Fibroblast of the aortic adventitia (primary cell): ENCODE data around the gene WIZ. TPM values are rescaled to one million over a fixed set of nuclear protein-coding genes. Genes with fewer than 3 reads are reported as not detected.

Experiments
- DNase-seq: peaks from one replicate; pipeline ENCODE4 v3.0.0-alpha.2; 2010; ENCODE audit warnings: low read depth
- H3K4me3 ChIP-seq: 2 replicates; pipeline ENCODE4 v1.5.1; 2011; ENCODE audit warnings: low read depth, mild to moderate bottlenecking, control low read depth, low read length, moderate library complexity
- total RNA-seq: library from RNA; depleted of rRNA; stranded (reverse); fragments of >200 nt; gene quantifications from 2 replicates; pipeline ENCODE4 v1.2.3, GENCODE V29; 2012; ENCODE audit warnings: low replicate concordance
- TF ChIP-seq, protein P1 (sequence below): IDR thresholded peaks from 2 replicates; pipeline ENCODE4 v1.5.1; 2011; ENCODE audit warnings: mild to moderate bottlenecking, low read length, control low read depth, inconsistent platforms; ENCODE audit not compliant: insufficient read depth

Gene WIZ
- total RNA-seq, 1 donor: 13.4 TPM

DNA sequence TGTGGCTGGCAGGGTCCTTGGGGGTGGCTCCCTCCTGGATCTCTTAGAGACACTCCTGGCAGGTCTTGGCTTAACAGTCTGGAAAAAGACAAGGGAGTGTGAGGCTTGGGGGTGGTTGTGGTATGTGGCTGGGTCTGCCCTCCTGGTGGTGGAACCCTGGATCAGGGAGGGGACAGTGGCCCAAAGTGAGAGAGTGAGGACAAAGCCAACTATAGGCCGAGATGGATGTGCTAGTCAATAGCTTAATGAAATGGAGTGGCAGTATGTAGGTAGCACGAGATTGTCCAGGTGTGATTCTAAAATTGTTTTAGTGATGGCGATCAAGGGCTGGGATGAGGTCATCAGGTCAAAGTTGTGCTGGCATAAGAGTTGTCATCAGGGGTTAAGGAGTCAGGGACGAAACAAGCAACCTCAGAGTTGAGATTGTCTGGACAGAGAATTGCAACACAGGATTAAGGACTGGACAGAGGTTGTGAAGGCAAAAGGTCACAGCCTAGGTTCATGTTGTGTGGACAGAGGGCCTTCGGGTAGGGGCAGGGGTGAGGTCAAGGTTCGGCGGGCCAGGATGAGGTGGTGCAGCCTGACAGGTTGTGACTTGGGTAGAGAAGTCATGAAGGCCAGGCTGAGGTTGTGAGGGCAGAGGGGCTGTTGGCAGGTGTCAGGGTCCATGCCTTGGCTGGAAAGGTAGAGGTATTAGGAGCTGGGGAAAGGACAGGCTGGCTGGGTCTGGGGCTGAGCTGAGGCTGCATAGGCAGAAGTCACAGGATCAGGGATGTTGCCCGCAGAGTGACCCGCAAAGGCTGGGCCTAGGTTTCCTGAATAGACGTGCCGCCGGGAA is 19.1 kb upstream of the WIZ start:
- TF ChIP-seq, protein P1, sequence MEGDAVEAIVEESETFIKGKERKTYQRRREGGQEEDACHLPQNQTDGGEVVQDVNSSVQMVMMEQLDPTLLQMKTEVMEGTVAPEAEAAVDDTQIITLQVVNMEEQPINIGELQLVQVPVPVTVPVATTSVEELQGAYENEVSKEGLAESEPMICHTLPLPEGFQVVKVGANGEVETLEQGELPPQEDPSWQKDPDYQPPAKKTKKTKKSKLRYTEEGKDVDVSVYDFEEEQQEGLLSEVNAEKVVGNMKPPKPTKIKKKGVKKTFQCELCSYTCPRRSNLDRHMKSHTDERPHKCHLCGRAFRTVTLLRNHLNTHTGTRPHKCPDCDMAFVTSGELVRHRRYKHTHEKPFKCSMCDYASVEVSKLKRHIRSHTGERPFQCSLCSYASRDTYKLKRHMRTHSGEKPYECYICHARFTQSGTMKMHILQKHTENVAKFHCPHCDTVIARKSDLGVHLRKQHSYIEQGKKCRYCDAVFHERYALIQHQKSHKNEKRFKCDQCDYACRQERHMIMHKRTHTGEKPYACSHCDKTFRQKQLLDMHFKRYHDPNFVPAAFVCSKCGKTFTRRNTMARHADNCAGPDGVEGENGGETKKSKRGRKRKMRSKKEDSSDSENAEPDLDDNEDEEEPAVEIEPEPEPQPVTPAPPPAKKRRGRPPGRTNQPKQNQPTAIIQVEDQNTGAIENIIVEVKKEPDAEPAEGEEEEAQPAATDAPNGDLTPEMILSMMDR: no peak
- no peak overlapping the region for H3K4me3 ChIP-seq
- DNase-seq: no peak

DNA sequence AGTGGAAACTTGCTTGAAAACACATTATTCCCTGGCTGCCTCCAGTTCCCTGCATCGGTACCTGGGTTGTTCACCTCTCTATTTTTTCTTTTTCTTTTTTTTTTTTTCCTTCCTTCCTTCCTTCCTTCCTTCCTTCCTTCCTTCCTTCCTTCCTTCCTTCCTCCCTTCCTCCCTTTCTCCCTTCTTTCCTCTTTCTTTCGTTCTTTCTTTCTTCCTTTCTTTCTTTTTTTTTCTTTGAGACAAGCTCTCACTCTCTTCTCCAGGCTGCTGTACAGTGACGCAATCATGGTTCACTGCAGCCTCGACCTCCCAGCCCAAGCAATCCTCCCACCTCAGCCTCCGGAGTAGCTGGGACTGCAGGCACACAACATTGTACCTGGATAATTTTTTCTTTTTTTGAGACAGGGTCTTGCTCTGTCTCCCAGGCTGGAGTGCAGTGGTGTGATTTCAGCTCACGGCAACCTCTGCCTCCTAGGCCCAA is 18.0 kb upstream of the WIZ start:
- no peak overlapping the region for H3K4me3 ChIP-seq
- TF ChIP-seq, protein P1: no peak
- no peak for DNase-seq

DNA sequence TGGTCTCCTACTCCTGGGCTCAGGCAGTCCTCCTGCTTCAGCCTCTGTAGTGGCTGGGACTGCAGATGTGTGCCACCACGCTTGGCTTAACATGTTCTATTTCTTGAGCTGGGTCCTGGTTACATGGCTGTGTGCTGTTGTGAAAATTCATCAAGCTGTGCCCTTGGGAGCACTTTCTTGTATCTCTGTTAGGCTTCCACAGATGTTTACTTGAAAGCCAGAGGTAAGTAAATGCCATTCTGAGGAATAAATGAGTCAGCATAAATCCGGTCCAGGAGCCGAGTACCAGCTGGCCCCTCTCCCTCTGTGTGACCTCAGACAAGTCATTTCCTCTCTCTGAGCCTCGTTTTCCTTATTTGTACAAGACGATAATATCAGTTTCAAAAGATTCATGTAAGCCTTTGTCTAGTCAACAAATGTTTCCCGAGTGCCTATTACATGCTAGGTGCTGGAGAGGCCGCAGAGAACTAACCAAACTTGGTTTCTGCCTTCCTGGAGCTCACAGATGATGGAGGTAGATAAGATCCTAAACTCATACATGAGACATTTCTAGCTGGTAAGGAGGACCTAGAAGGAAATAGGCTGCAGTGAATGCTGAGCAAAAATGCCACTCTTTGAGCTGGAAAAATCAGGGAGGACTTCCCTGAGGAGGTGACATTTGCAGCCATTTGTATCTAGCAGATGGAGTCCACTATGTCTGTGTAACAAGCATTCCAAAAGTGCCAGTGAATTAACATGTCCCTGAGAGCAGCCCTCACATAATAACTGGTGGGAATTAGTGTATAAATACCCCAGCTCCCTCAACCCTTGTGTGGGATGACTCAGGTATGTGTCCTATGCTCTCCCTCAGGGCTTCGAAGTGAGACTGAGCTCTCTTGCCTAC is 17.3 kb upstream of the WIZ start:
- TF ChIP-seq, protein P1: no peak
- DNase-seq: peak; percentile 72
- no peak overlapping the region for H3K4me3 ChIP-seq

DNA sequence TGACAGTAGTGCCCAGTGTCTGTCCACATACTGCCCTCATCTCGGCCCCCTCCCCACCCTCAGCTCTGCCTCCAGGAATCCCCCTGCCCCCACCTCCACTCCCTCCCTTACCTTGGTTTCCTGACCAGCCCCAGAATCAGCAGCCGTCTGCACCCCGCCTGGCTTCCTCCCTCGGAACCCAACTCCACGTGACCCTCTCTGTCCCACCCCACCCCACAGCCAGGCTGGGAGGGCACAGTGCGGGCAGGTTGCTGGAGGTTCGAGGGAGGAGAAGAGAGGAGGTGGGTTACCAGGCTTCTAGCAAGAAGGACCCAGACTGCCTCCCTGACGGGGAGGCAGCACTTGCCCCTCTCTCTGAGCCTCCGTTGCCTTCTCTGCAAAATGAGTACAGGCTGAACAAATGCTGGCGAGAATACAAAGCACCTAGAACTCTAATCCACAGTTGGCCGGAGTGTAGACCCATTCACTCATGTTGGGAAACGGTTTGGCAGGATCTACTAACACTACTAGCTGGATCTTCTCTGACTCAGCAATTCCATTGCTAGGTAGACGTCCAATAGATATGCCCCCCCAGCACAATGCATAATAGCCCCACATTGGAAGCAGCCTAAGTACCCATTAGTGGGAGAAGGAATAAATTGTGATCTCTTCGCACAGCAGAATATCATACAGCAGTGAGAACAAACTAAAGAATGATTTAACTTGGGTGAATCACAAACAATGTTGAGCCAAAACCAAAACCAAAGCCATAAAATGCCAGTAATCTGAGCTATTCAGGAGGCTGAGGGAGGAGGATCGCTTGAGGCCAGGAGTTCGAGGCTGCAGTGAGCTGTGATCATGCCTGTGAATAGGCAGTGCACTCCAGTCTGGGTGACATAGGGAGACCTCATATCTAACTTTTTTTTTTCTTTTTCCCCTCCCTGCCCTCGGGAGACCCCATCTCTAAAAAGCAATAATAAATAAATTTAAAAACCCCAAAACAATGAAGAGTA is 14.9 kb upstream of the WIZ start, which contains the start of gene RASAL3:
Gene RASAL3 (minus strand): TSS at position 151 of the 992 bp plus-strand sequence. CDS start 186 bp downstream, outside the sequence.
- no peak within 1 kb of the TSS for H3K4me3 ChIP-seq
- peak; percentile 43 for DNase-seq
- TF ChIP-seq, protein P1: no peak

DNA sequence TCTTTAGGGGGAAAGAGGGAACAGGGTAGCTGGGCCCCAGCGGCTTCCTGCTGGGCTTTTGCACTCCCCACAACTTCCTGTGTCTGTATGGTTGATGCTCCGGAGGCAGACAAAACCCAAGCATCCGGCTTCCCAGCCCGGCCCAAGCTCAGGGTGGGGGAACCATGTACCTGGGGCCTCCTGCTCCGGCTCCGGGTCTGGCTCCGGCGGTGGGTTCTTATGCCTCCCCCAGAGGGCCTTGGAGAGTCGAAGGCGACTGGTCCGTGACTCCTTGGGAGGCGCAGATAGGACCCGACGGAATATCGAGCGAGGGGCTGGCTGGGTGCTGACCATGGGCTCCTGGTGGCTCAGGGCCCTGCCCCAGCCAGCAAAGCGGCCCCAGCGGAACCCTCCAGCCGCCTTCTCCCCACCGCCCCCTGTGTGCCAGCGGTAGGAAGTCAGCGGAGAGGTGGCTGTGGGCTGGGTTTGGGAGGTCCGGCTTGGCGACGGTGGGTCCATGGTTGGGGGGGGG is 14.2 kb upstream of the WIZ start:
- DNase-seq: no peak
- TF ChIP-seq, protein P1: no peak
- H3K4me3 ChIP-seq: no peak overlapping the region
